Tongue (tissue), 2 donors: ENCODE data around the gene FGF4. TPM values are rescaled to one million over a fixed set of nuclear protein-coding genes. Genes with fewer than 3 reads are reported as not detected.

Experiments
- DNase-seq: peaks from one replicate; pipeline ENCODE4 v3.0.0-alpha.2; 2015
- total RNA-seq: library from RNA; depleted of rRNA; stranded (reverse); fragments of >200 nt; gene quantifications from one replicate; pipeline ENCODE4 v1.2.3, GENCODE V29; 2014

FGF4 gene
- total RNA-seq, 1 donor from 2014 or later, result not detected

- no peak for DNase-seq
Measured at GRCh38 chr11:69807106-69807815, 32.1 kb upstream of the FGF4 start.

GRCh38 chr11:69804769-69805508, 29.8 kb upstream of the FGF4 start:
- DNase-seq, result no peak

- no peak for DNase-seq
Measured at GRCh38 chr11:69803604-69804218, 28.6 kb upstream of the FGF4 start.

- no peak for DNase-seq
Measured at GRCh38 chr11:69803022-69803421, 27.9 kb upstream of the FGF4 start.

GRCh38 chr11:69802590-69802989, 27.4 kb upstream of the FGF4 start:
- DNase-seq, result no peak

- no peak for DNase-seq
Measured at GRCh38 chr11:69801513-69802335, 26.6 kb upstream of the FGF4 start.

- no peak for DNase-seq
Measured at GRCh38 chr11:69800278-69800677, 25.1 kb upstream of the FGF4 start.

GRCh38 chr11:69799582-69799981, 24.4 kb upstream of the FGF4 start:
- no peak for DNase-seq

- no peak for DNase-seq
Measured at GRCh38 chr11:69799097-69799496, 24.0 kb upstream of the FGF4 start.

GRCh38 chr11:69797737-69798528, 22.8 kb upstream of the FGF4 start:
- DNase-seq, result no peak

GRCh38 chr11:69797156-69797555, 22.0 kb upstream of the FGF4 start:
- DNase-seq, result no peak

GRCh38 chr11:69796063-69796462, 20.9 kb upstream of the FGF4 start:
- no peak for DNase-seq

GRCh38 chr11:69791276-69792180, 16.4 kb upstream of the FGF4 start:
- peak; percentile 77 for DNase-seq

- no peak for DNase-seq
Measured at GRCh38 chr11:69788956-69789355, 13.8 kb upstream of the FGF4 start.

GRCh38 chr11:69787906-69788305, 12.8 kb upstream of the FGF4 start:
- no peak for DNase-seq

GRCh38 chr11:69787457-69787856, 12.3 kb upstream of the FGF4 start:
- DNase-seq, result no peak

GRCh38 chr11:69781241-69781640, 6.1 kb upstream of the FGF4 start:
- DNase-seq, result no peak

- DNase-seq, result no peak
Measured at GRCh38 chr11:69778373-69778772, 3.2 kb upstream of the FGF4 start.

- DNase-seq, result no peak
Measured at GRCh38 chr11:69774354-69775162, 583 bp downstream of the FGF4 start.
